ENCODE results near the gene C4orf36.

Gene C4orf36, protein sequence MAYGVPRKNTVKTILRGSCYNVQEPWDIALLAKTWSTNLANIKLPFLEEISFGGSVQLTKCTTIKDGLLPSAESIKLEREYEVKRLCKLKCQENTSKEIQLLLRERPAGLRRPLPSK

DNA sequence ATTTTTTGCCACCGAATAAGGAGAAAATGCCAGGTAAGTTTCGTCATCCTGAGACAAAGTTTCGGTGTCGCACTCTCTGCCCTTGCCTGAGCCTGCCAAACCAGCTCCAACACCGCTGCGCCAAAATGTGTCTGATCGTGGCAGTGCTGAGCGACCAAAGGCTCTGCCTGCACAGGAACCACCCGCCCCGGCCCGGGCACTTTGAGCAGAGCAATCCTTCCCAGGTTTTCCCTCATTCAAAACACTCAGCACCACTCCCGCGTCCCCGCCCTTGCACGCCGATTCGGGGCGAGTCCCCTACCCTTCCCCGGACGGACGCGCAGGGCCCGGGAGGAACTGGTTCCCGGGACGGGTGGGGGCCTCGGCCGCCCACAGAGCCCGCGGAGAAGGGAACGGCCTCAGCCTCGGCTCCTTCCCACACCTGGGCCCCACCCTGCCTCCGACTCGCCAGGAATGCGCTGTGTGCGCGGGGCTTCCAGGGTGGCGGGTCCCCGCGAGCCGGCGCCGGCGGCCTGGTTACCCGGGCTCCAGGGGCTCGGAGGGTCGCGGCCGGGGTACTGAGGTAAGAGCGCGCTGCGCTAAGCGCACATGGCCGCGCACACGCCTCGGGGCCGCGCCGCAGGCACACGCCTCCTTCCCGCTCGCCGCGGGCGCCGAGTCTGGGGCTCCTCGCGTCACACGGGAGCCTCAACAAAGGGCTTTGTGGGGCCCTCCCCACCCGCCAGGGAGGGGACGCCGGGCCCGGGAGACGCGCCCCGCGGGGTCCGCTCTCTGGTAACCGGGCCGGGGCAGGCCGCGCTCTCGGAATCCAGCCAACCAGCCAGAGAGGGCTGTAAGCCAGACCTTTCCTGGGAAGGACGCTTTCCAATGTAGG is at the start of gene C4orf36:
C4orf36 (minus strand) TSS at position 661 of the 874 bp plus-strand sequence. CDS start 902 bp downstream, outside the sequence.
- DNase-seq (ENCODE audit: low read depth): peak; percentile 77
- TF ChIP-seq, protein P1, sequence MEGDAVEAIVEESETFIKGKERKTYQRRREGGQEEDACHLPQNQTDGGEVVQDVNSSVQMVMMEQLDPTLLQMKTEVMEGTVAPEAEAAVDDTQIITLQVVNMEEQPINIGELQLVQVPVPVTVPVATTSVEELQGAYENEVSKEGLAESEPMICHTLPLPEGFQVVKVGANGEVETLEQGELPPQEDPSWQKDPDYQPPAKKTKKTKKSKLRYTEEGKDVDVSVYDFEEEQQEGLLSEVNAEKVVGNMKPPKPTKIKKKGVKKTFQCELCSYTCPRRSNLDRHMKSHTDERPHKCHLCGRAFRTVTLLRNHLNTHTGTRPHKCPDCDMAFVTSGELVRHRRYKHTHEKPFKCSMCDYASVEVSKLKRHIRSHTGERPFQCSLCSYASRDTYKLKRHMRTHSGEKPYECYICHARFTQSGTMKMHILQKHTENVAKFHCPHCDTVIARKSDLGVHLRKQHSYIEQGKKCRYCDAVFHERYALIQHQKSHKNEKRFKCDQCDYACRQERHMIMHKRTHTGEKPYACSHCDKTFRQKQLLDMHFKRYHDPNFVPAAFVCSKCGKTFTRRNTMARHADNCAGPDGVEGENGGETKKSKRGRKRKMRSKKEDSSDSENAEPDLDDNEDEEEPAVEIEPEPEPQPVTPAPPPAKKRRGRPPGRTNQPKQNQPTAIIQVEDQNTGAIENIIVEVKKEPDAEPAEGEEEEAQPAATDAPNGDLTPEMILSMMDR (IDR thresholded peaks at IDR 0.05; ENCODE audit: insufficient read depth, low read depth, low read length, missing control alignments): no peak
- H3K4me3 ChIP-seq (ENCODE audit: low read depth, low read length): peak within 1 kb of the TSS; percentile 75

DNA sequence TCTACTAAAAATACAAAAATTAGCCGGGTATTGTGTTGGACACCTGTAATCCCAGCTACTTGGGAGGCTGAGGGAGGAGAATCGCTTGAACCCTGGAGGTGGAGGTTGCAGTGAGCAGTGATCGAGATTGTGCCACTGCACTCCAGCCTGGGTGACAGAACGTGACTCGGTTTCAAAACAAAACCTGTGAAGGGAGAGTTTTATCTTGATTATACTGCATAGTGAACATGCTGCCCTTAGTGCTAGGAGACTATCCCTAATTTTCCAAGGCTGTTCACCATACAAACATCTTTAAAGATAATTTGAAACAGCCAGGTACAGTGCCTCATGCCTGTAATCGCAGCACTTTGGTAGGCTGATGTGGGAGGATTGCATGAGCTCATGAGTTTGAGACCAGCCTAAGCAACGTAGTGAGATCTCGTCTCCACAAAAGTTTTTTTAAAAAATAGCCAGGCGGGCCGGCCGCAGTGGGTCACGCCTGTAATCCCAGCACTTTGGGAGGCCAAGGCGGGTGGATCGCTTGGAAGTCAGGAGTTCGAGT is 48.8 kb upstream of the C4orf36 start:
- TF ChIP-seq, protein P1 (IDR thresholded peaks at IDR 0.05; ENCODE audit: insufficient read depth, low read depth, low read length, missing control alignments): no peak
- no peak for DNase-seq (ENCODE audit: low read depth)
- no peak overlapping the region for H3K4me3 ChIP-seq (ENCODE audit: low read depth, low read length)

DNA sequence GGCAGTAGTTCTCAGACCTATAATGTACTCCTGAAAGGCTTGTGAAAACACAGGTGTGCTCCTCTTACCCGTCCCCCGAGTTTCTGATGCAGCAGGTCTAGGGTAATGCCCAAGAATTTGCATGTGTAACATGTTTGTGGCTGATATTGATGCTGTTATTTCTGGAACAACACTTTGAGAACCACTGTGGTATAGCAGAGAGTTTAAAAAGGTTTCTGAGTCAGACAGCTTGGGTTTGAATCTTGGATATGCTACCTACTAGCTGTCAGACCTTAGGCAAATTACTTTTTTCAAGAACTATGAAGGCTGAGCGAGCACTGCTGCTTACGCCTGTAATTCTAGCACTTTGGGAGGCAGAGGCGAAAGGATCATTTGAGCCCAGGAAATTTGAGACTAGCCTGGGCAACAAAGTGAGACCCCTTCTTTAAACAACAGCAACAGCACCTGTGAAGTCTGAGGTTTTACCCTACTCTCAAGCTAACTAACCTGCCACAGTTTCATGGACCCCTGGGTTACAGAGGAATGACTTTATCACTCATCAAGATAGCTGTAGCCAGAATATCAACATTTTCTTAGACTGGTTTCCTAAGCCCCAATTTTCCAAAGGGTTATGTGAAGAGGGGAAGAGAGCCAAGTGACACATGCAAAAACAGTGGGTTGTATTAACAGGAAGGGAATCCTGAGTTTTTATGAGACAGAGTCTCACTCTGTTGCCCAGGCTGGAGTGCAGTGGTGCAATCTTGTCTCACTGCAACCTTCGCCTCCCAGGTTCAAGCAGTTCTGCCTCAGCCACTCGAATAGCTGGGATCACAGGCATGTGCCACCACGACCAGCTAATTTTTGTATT is 47.7 kb upstream of the C4orf36 start:
- peak overlapping the region; percentile 52 for H3K4me3 ChIP-seq (ENCODE audit: low read depth, low read length)
- TF ChIP-seq, protein P1 (IDR thresholded peaks at IDR 0.05; ENCODE audit: insufficient read depth, low read depth, low read length, missing control alignments): no peak
- peak; percentile 97 for DNase-seq (ENCODE audit: low read depth)

DNA sequence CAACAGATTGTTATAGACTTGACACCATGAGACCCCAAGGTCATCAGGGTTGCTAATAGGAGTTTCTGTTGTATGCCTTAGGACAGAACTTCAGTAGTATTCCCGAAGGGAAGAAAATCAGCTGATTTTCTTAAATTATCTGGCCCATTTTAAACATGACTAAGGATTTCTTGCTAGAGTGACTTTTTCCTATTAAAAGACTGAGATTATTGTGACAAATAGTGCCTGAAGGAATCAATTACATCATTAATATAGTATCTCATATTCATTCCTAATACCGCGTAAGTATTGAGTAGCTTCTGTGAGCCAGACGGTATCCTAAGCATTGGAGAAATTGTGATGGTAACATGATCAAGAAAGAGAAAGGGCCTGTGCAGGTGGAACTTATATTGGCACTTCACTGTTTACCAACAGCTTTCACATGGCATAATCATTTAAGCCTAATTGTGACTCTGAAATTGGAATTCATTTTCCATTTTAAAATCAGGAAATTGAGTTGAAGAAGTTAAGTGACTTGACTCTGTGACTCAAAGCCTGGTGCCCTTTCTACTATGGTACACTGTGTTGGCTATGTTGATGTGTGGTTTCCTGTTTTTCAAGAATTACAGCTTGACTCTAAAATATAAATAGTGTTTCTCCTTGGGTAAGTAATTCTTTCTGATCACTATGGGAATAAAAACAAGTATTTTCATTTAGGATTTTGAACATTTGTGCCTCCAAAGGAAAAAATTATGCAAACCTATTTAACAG is 46.7 kb upstream of the C4orf36 start:
- peak overlapping the region; percentile 88 for H3K4me3 ChIP-seq (ENCODE audit: low read depth, low read length)
- TF ChIP-seq, protein P1 (IDR thresholded peaks at IDR 0.05; ENCODE audit: insufficient read depth, low read depth, low read length, missing control alignments): no peak
- peak; percentile 48 for DNase-seq (ENCODE audit: low read depth)

DNA sequence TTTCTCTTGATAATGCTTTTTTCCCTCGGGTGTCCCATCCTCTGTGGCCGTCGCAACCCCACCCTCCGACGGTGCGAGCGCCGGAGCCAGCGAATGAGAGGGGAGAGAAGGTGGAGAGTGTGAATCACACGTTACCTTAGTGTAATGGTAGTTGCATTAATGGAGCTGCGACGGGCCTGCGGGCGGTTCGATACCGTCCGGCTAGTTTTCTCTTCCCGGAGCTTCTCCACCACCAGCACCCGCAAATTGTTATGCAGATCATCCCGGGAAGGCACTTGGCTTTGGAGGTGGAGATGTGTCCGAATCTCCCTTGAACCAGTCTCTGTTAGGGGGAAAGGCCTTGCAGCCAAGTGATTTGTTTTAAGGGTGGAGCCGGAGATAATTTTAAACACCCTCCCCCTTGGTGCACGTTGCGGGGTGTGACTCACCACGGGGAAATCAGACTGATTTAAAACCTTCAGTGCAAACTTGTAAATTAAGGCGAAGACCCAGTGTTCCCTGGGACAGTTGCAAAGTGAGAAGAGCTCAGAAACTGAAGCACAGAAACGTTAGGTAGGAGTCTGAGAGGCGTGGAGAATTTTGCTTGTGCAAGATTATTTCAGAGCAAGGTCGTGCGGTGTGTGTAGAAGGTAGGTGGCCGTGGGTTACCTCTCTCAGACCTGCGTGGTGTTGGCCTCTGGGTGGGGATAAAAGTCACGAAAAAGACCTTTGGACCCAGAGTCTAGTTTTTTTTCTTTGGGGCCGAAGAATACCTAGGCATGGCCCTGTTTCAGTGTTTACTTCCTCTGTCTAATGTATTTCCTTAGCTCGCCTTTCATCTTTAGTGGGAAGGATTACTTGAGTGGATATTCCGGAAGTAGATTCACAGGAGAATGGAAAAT is 43.9 kb upstream of the C4orf36 start:
- peak overlapping the region; percentile 88 for H3K4me3 ChIP-seq (ENCODE audit: low read depth, low read length)
- TF ChIP-seq, protein P1 (IDR thresholded peaks at IDR 0.05; ENCODE audit: insufficient read depth, low read depth, low read length, missing control alignments): no peak
- DNase-seq (ENCODE audit: low read depth): peak; percentile 87

Data from GM12865 (cell line).